ELR (cell line): Measurements from ENCODE around the gene TMF1.
A peak's percentile ranks its signal among the peaks of the same experiment; 100 is the strongest.

Experiments
- DNase-seq: peaks from one replicate; pipeline ENCODE4 v3.0.0-alpha.2; 2015; ENCODE audit warnings: low read depth

The TMF1 gene

GRCh38 chr3:69081583-69082262, 29.6 kb upstream of the TMF1 start:
- peak; percentile 43 for DNase-seq

DNA sequence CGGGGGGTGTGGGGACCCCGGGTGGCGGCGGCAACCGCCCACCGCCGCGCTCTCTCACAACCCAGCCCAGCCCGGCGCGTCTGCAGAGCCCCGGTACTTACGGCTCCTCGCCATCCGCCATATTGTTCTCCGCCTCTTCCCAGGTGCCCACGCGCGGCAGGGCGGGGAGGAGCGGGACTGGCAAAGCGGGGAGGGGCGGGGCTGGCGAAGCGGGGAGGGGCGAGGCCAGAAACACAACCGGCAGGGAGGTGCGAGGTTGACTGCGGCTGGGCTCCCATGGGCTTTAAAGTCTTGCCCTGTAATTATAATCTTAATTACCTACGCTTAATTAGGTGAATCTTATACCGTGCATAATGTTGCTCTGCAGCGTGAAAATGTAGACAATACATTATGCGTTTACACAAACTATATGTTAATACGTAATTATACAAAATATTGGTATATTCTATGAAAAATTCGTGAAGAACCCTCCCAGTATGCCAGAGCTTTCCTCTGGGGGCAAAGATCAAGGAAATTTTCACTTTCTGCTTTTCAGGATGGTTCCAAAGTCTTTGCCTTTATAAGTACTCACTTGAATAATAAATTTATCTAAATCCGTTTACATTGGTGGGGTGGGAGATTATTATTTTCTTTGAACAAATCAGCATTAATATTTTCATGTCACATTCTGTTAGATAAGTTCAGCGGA, 28.2 kb upstream of the TMF1 start, which contains the start of gene UBA3:
UBA3 (minus strand) TSS at position 133 of the 688 bp plus-strand sequence; CDS start at position 121, 12 bp downstream.
- DNase-seq, result peak; percentile 90

GRCh38 chr3:69079269-69080159, 27.4 kb upstream of the TMF1 start:
- DNase-seq, result peak; percentile 33

DNA sequence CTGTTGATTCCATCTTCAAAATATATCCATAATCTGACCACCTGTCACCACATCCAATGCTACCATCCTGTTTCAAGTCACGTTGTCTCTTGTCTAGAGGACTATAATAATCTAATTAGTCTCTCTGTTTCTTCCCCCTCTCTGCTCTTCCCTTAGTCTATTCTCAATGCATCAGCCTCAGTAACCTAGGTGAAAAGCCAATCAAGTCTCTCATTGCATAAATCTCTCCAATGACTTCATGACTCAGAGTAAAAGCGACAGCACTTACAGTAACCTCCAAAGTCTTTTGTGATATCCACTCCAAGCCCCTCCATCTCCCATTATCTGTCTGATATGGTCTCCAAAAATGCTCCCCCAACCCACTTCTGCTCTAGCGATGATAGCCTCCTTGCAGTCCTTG, 20.8 kb upstream of the TMF1 start:
- no peak for DNase-seq

DNA sequence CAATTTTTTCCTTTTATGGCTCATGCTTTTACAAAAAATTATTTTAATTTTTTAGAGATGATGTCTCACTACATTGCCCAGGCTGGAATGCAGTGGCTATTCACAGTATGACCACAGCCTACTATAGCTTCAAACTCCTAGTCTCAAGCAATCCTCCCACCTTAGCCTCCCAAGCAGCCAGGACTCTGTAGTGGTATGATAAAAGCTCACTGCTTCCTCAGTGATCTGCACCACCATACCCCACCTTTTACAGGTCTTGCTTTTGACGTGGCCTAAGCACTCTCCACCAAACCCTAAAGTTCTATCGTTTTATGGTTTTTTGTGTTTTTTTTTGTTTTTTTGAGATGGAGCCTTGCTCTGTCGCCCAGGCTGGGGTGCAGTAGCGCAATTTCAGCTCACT, 14.0 kb upstream of the TMF1 start:
- no peak for DNase-seq

GRCh38 chr3:69065318-69065964, 13.3 kb upstream of the TMF1 start:
- no peak for DNase-seq

DNA sequence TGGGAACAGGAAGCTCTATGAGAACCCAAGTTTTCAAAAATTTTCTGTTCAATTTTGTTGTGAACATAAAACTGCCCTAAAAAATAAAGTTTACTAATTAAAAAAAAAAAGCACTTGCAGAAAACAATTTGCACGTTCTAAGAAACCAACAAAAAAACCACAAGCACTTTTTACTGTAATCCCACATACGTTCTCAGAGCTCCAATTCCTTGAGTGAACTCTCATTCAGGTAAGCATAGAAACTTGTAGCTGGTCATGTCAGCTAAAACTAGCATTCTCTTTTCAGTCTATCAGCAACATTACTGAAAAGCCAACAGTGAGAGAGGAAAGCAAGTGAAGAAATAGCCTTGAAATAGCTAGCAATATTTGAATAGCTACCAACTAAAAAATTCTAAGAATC, 11.5 kb upstream of the TMF1 start:
- DNase-seq, result no peak

DNA sequence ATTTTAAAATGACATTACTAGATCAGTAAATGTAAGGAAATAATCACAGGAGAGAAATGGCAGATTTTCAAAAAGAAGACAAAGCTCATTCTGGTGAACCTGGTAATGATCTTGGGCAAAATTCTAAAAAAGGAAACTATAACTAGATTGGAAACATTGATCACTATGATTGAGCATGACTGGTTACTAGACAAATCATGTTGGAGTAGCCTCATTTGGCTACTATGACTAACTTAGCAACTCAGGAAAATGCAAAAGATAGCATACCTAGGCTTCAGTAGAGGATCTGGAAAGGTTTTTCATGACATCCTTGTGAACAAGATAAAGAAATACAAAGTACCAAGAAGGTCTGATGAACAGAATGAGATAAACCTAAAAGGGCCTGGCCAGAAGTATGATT, 7.6 kb upstream of the TMF1 start:
- no peak for DNase-seq

DNA sequence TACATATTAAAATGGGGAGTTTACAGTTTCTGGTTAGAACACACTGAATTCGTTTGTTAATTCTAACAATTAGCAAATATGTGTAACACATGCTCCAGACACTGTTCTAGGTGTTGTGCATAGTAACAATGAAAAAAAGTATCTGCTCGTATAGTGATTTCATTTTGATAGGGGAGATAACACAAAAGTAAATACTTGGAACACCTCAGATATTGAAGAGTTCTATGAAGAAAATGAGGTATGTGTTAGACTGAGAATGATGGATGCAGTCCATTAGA, 6.8 kb upstream of the TMF1 start:
- no peak for DNase-seq

- no peak for DNase-seq
Observed at GRCh38 chr3:69058180-69058946, 6.2 kb upstream of the TMF1 start.

- no peak for DNase-seq
Observed at GRCh38 chr3:69052472-69052898, 352 bp upstream of the TMF1 start.

DNA sequence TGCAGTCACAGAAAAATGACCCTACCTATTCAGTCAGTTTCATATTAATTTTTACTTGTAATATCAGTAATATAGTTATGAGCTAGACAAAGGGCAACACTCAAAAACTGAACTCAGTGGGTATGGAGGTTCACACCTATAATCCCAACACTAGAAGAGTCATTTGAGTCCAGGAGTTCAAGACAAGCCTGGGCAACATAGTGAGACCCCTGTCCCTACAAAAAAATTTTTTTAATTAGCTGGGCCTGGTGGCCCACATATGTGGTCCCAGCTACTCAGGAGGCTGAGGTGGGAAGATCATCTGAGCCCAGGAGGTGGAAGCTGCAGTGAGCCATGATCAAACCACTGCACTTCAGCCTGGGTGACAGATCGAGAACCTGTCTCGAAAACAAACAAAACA, 3.1 kb downstream of the TMF1 start:
- DNase-seq, result no peak

DNA sequence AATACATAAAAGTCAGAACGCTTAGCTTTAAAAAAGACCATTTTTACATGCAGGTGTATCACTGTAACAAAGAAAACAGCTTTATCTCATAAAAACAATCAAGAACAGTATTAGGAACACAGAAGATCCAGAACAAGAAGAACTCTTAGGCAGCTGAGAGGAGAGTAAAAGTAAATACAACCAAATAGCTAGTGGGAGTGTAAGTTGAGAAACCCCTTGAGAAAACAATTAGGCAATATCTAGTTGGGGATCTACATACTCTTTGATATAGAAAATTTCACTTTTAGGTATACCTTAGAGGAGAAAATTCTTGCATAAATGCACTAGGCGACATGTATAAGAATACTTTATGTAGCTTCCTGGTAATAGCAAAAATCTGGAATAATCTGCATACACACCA, 7.5 kb downstream of the TMF1 start:
- DNase-seq, result no peak

- DNase-seq, result peak; percentile 94
Observed at GRCh38 chr3:69033470-69033869, 18.7 kb downstream of the TMF1 start.

DNA sequence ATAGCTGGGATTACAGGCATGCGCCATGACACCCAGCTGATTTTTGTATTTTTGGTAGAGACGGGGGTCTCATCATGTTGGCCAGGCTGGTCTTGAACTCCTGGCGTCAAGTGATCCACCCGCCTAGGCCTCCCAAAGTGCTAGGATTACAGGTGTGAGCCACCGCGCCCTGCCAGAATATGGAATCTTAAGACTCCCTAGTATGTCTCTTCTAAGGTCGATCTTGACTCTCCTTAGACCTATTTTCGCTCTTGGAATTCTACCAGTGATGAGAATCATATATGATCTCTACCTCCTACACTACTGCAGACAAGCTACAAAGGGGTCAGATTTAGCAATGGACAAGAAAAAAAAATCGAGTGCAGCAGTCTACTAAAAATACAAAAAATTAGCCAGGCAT, 19.4 kb downstream of the TMF1 start:
- no peak for DNase-seq

- DNase-seq, result peak; percentile 89
Observed at GRCh38 chr3:69032142-69032541, 20.0 kb downstream of the TMF1 start.

DNA sequence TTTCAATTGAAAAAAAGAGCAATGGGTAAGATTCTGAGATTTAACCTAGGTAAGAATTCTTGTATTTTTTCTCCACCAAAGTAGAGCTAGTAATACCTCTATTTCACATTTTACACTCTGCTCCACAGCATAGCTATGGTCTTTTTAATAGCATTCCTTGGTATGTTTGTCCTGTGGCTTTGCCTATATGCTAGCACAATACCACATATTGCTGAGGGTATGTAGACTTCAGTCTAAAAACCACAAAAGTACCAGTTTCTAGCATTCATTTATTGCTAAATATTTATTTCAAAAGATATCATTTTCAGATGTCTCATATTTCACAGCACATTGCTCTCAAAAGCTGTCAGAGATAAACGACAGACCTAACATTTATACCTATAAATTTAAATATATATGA, 20.5 kb downstream of the TMF1 start:
- peak; percentile 11 for DNase-seq

DNA sequence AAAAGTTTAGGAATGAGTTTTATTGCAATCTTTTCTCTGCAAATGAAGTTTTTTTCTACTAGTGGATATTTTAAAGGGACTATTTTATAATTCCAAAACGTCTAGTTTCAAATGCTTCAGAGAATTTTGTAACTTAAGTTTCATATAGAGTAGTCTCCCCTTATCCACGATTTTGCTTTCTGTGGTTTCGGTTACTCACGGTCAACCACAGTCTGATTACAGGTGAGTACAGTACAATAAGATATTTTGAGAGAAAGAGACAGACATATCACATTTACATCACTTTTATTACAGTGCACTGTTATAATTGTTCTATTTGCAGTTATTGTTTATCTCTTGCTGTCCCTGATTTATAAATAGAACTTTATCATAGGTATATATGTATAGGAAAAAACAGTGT, 31.3 kb downstream of the TMF1 start:
- DNase-seq, result no peak

GRCh38 chr3:69020424-69020823, 31.7 kb downstream of the TMF1 start:
- DNase-seq, result peak; percentile 26

DNA sequence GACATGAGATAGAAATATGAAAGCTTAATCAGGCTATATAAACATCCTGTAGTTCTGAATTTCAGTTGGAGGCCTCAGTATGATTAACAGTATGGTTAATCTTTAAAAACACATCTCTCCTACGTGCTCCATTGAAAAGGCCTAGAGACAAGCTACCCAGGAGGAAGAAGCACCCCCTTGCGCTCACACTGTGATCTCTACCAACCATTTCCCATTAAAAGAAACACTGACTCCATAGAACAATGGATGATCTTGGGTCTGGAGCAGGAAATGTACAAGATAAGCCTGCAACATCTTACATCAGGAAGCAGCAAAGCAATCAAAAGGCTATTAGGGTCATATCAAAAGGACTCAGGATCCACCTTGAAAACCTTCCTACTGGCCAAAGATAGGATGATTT, 35.2 kb downstream of the TMF1 start:
- no peak for DNase-seq

- no peak for DNase-seq
Observed at GRCh38 chr3:69016102-69016501, 36.0 kb downstream of the TMF1 start.
